K562 (cell line): ENCODE results near the gene DIPK1B. TPM values are rescaled to one million over a fixed set of nuclear protein-coding genes. Genes with fewer than 3 reads are reported as not detected.

ENCODE experiments used
- CTCFL ChIP-seq: IDR thresholded peaks from 2 replicates; pipeline ENCODE4 v1.6.1; 2011; ENCODE audit warnings: borderline replicate concordance, low read depth, mild to moderate bottlenecking, moderate library complexity, low read length; ENCODE audit not compliant: insufficient read depth, poor library complexity, severe bottlenecking
- ILF3 ChIP-seq: fragments of 450-650 bp; IDR thresholded peaks from 2 replicates; pipeline ENCODE4 v1.6.1; 2018; ENCODE audit warnings: antibody characterized with exemption, mild to moderate bottlenecking, moderate library complexity, borderline replicate concordance
- POLR2G ChIP-seq: fragments of 200-400 bp; formaldehyde crosslinking; IDR thresholded peaks from 2 replicates; pipeline ENCODE4 v1.6.1; 2017; ENCODE audit warnings: low read depth, mild to moderate bottlenecking, antibody characterized with exemption, low read length, moderate library complexity
- POLR3G ChIP-seq: IDR thresholded peaks from 2 replicates; pipeline ENCODE4 v1.6.1; 2011; ENCODE audit not compliant: insufficient read length, insufficient replicate concordance; ENCODE audit errors: extremely low read depth
- PRPF4 ChIP-seq: fragments of 200-400 bp; formaldehyde crosslinking; IDR thresholded peaks from one replicate; pipeline ENCODE4 v1.6.1; 2017; ENCODE audit warnings: low read length, low read depth, mild to moderate bottlenecking; ENCODE audit not compliant: insufficient read depth, poor library complexity, severe bottlenecking
- REST ChIP-seq, 2 experiments: fragments of 450-650 bp; formaldehyde crosslinking in 1 of 2; IDR thresholded peaks; 2 replicates each; pipeline versions ENCODE4 v1.4.0 to v1.6.1; 2014 to 2020; ENCODE audit warnings: mild to moderate bottlenecking in 2 of 2, borderline replicate concordance in 1 of 2, low read depth in 1 of 2
- SMAD1 ChIP-seq: fragments of 150-350 bp; IDR thresholded peaks from 2 replicates; pipeline ENCODE4 v1.6.1; 2014; ENCODE audit warnings: low read length, low read depth; ENCODE audit not compliant: partially characterized antibody
- SUPT5H ChIP-seq: fragments of 450-650 bp; IDR thresholded peaks from 2 replicates; pipeline ENCODE4 v1.6.1; 2016
- ZBTB9 ChIP-seq: fragments of 450-650 bp; formaldehyde crosslinking; IDR thresholded peaks from 2 replicates; pipeline ENCODE4 v1.4.0; 2020; ENCODE audit warnings: mild to moderate bottlenecking, moderate library complexity
- ZKSCAN1 ChIP-seq: fragments of 150-350 bp; IDR thresholded peaks from 2 replicates; pipeline ENCODE4 v1.6.1; 2016; ENCODE audit warnings: low read depth, low read length
- ZNF280B ChIP-seq: fragments of 250-450 bp; sonication (Bioruptor Pico); IDR thresholded peaks from 2 replicates; pipeline ENCODE4 v1.5.1; 2021; ENCODE audit warnings: mild to moderate bottlenecking
- ZNF444 ChIP-seq: fragments of 250-450 bp; sonication (Bioruptor Pico); IDR thresholded peaks from 2 replicates; pipeline ENCODE4 v1.4.0; 2020; ENCODE audit warnings: mild to moderate bottlenecking, moderate library complexity
- polyA plus RNA-seq, 8 experiments: library from polyadenylated mRNA; depleted of rRNA in 4 of 8; stranded (reverse) in 5 of 8; unstranded in 3 of 8; fragments of >200 nt; fragmentation: Nextera tagmentation in 2 of 8; fragmentation: Illumina TruSeq in 1 of 8; extraction: Ambion mirVana in 2 of 8; extraction: Trizol in 1 of 8; gene quantifications; 2 replicates each; pipeline versions ENCODE4 v1.2.1 to v1.2.3, GENCODE V29; 2011 to 2014; ENCODE audit warnings: inconsistent platforms in 1 of 8, missing spikeins in 1 of 8
- total RNA-seq, 7 experiments: library from RNA; depleted of rRNA in 6 of 7; stranded (reverse); fragments of >200 nt in 6 of 7; fragmentation: Illumina TruSeq in 2 of 7; extraction: Trizol in 2 of 7; gene quantifications; 2 replicates each; pipeline versions ENCODE4 v1.2.1 to v1.2.3, GENCODE V29; 2011 to 2021; ENCODE audit warnings: low replicate concordance in 1 of 7

DIPK1B gene
- total and polyA plus RNA-seq, 9 of the 15 experiments (the other 6 are each of a cell fraction or from before 2014, with no cell fraction given), result 0.08 to 22.3 (median 5.9) TPM

GRCh38 chr9:136673088-136673974 lies 39.0 kb upstream of the DIPK1B start (continued):
- TF ChIP-seq ZNF280B (CRISPR knock-in tag), result 0 out of 2 replicates have a peak, but pooled peaks have one; percentile 8
- peak; percentile 65 for TF ChIP-seq ZBTB9 (CRISPR knock-in tag)
- TF ChIP-seq ZKSCAN1, result no peak
- TF ChIP-seq SUPT5H, result peak; percentile 90
- peak; percentile 55 for TF ChIP-seq PRPF4
- TF ChIP-seq ILF3, result peak; percentile 76; the same call in 1 of the 2 replicates
- TF ChIP-seq REST (IDR thresholded peaks at IDR 0.05; ENCODE audit: borderline replicate concordance), result no peak
- TF ChIP-seq REST (CRISPR knock-in tag; IDR thresholded peaks at IDR 0.05; ENCODE audit: low read depth), result peak; percentile 56
- peak; percentile 36; the same call in 1 of the 2 replicates for TF ChIP-seq ZNF444 (CRISPR knock-in tag)
- TF ChIP-seq POLR2G, result peak; percentile 89
- no peak for TF ChIP-seq POLR3G
- no peak for TF ChIP-seq CTCFL
- TF ChIP-seq SMAD1, result peak; percentile 81
